Measurements from ENCODE around the gene CD81. TPM values are rescaled to one million over a fixed set of nuclear protein-coding genes. Genes with fewer than 3 reads are reported as not detected.
A peak's percentile ranks its signal among the peaks of the same experiment; 100 is the strongest.

The CD81 gene
- total and polyA plus RNA-seq, 9 of the 15 experiments (the other 6 are each of a cell fraction or from before 2014, with no cell fraction given), result 2.4 to 189 (median 61.7) TPM

- Histone ChIP-seq H3K9me3 (replicated peaks; ENCODE audit: control insufficient read depth, insufficient read depth, low read depth, low read length) (no peaks in the 10 kb centered on the region), H3K4me1 (replicated peaks in 1 of 2; ENCODE audit: control insufficient read depth in 2 of 2, insufficient read depth in 2 of 2, low read length in 2 of 2) (peaks cover 14 to 87% of the 10 kb centered on the region in 2 experiments; a peak in 3 of 5 replicates), H3K4me2 (ENCODE audit: insufficient read depth, low read length) (no peak overlapping the region), H3K27ac (ENCODE audit: extremely low read depth, low read depth, low read length) (no peak overlapping the region), H3K79me2 (ENCODE audit: control insufficient read depth, insufficient read depth, low read length) (peaks cover 91% of the 10 kb centered on the region), H3K9me1 (ENCODE audit: control insufficient read depth, insufficient read depth, low read length) (peaks cover 26% of the 10 kb centered on the region), H2AFZ (ENCODE audit: low read depth, low read length) (no peak overlapping the region), H3K36me3 (ENCODE audit: control insufficient read depth, insufficient read depth, low read length) (peaks cover 52% of the 10 kb centered on the region; the same call in 2 of the 3 replicates), H3K9ac (ENCODE audit: insufficient read depth in 1 of 2, low read depth in 2 of 2, low read length in 2 of 2) (peak overlapping the region in 1 of 2 experiments; percentile 55; a peak in 1 of 4 replicates), H4K20me1 (replicated peaks; ENCODE audit: control insufficient read depth, insufficient read depth, low read length) (peaks cover 69% of the 10 kb centered on the region), H3K4me3 (no peak overlapping the region), H3K27me3 (ENCODE audit: control insufficient read depth in 2 of 2, insufficient read depth in 2 of 2, low read length in 2 of 2) (no peaks in the 10 kb centered on the region)
- BruUV-seq (replicated peaks), result no TSS peak
- in situ Hi-C loops (cut with MboI), result no loop called here
- ATAC-seq, result no peak
- FAIRE-seq, result no peak
- WGBS (ENCODE audit: insufficient coverage, low coverage, missing lambda C conversion rate), result 89% methylated on average over 40 of the region's 48 CpGs
- no peak for DNase-seq (ENCODE audit: extremely low read depth in 1 of 4, low spot score in 3 of 4)
- ChIA-PET CTCF (ENCODE audit: low intra/inter-chr PET ratio) (no interaction called here), POLR2A (interaction anchor here (0.6 to 2.8 kb wide), 4 partner anchors 8 to 1527 kb away, joined by 3 to 17 read pairs (median 6); partner anchors contain the start of gene TSSC4)
- intact Hi-C loops (cut with micrococcal nuclease), result no loop called here
- TF ChIP-seq MYBL2 (IDR thresholded peaks at IDR 0.05; ENCODE audit: low read depth) (no peak), MYBL2 (CRISPR knock-in tag; IDR thresholded peaks at IDR 0.05; ENCODE audit: borderline replicate concordance) (no peak), ZNF764 (CRISPR knock-in tag; IDR thresholded peaks at IDR 0.05; ENCODE audit: low read depth) (no peak), POLR2G (IDR thresholded peaks at IDR 0.05; ENCODE audit: low read depth, low read length) (0 out of 2 replicates have a peak, but pooled peaks have one; percentile 16), HMG20A (CRISPR knock-in tag; conservative IDR thresholded peaks at IDR 0.05) (no peak), ARID1B (IDR thresholded peaks at IDR 0.05) (no peak), RBFOX2 (IDR thresholded peaks at IDR 0.05; ENCODE audit: low read depth, low read length) (peak; percentile 36; the same call in 1 of the 2 replicates), ZBTB33 (CRISPR knock-in tag; IDR thresholded peaks at IDR 0.05) (no peak), PREB (CRISPR knock-in tag; IDR thresholded peaks at IDR 0.05) (no peak), YBX1 (IDR thresholded peaks at IDR 0.05) (no peak), CBX3 (IDR thresholded peaks at IDR 0.05; ENCODE audit: borderline replicate concordance in 1 of 2, low read length in 2 of 2) (no peak), FUS (optimal IDR thresholded peaks at IDR 0.05; ENCODE audit: low read depth, low read length) (no peak), GTF2F1 (IDR thresholded peaks at IDR 0.05; ENCODE audit: low read depth, low read length) (no peak)
Measured at GRCh38 chr11:2385156-2386151, 8.3 kb downstream of the CD81 start.
